ENCODE measurements around the gene ABR.

GRCh38 chr17:1223662-1224061, 43.9 kb upstream of the ABR start:
- TF ChIP-seq, protein P1, sequence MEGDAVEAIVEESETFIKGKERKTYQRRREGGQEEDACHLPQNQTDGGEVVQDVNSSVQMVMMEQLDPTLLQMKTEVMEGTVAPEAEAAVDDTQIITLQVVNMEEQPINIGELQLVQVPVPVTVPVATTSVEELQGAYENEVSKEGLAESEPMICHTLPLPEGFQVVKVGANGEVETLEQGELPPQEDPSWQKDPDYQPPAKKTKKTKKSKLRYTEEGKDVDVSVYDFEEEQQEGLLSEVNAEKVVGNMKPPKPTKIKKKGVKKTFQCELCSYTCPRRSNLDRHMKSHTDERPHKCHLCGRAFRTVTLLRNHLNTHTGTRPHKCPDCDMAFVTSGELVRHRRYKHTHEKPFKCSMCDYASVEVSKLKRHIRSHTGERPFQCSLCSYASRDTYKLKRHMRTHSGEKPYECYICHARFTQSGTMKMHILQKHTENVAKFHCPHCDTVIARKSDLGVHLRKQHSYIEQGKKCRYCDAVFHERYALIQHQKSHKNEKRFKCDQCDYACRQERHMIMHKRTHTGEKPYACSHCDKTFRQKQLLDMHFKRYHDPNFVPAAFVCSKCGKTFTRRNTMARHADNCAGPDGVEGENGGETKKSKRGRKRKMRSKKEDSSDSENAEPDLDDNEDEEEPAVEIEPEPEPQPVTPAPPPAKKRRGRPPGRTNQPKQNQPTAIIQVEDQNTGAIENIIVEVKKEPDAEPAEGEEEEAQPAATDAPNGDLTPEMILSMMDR (IDR thresholded peaks at IDR 0.05): no peak
- TF ChIP-seq POLR2A (IDR thresholded peaks at IDR 0.05) (no peak), EP300 (IDR thresholded peaks at IDR 0.05) (no peak)
